Panc1 (cell line): ENCODE data around the gene SFTA2.

ENCODE experiments used
- POLR2AphosphoS5 ChIP-seq: IDR thresholded peaks from 2 replicates; pipeline ENCODE4 v1.6.1; 2012; ENCODE audit warnings: mild to moderate bottlenecking, low read depth, low read length, moderate library complexity
- TF ChIP-seq, protein P1 (sequence below): fragments of 450-650 bp; IDR thresholded peaks from 2 replicates; pipeline ENCODE4 v1.5.1; 2017; ENCODE audit warnings: mild to moderate bottlenecking

DNA sequence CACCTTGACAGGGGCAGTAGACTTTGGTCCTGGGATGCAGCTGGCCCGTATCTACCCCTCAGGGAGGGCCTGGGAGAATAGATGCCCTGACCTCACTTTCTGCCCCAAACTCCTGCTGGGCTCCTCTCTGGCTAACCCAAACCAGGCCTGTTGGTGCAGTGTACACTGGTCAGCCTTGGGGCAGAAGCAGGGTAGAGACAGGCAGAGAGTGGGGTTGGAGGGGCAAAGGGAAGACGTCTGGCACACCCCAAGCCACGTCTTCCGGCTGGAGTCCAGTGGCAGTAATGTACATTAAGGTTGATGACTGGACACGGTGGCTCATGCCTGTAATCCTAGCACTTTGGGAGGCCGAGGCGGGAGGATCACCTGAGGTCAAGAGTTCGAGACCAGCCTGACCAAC, 38.3 kb downstream of the SFTA2 start:
- TF ChIP-seq POLR2AphosphoS5: no peak
- TF ChIP-seq, protein P1, sequence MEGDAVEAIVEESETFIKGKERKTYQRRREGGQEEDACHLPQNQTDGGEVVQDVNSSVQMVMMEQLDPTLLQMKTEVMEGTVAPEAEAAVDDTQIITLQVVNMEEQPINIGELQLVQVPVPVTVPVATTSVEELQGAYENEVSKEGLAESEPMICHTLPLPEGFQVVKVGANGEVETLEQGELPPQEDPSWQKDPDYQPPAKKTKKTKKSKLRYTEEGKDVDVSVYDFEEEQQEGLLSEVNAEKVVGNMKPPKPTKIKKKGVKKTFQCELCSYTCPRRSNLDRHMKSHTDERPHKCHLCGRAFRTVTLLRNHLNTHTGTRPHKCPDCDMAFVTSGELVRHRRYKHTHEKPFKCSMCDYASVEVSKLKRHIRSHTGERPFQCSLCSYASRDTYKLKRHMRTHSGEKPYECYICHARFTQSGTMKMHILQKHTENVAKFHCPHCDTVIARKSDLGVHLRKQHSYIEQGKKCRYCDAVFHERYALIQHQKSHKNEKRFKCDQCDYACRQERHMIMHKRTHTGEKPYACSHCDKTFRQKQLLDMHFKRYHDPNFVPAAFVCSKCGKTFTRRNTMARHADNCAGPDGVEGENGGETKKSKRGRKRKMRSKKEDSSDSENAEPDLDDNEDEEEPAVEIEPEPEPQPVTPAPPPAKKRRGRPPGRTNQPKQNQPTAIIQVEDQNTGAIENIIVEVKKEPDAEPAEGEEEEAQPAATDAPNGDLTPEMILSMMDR: no peak
